Measurements from ENCODE around the gene DNAJB11. TPM values are rescaled to one million over a fixed set of nuclear protein-coding genes. Genes with fewer than 3 reads are reported as not detected.

DNAJB11 gene
- total RNA-seq, 1 donor from 2014 or later = 84.3 TPM

DNA sequence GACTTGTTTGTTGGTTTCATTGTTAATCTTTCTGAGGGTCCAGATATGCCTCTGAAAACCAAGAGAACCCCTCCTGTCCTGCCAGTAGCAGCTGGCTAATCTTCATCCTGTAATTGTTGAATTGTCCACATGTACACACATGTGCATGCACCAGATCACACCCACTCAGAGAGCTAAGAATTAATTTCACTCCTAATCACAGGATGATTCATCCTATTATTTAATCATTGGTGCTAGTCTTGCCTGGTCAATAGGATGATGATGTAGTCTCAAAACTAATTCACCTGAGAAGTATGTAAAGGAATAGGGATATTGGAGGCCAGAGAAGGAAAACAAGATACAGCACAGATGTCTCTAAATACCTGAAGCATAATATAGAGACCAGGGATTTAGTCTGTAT, 34.6 kb downstream of the DNAJB11 start:
- TF ChIP-seq EZH2 (IDR thresholded peaks at IDR 0.05; ENCODE audit: insufficient read depth, low read length) = no peak
- TF ChIP-seq, protein P1, sequence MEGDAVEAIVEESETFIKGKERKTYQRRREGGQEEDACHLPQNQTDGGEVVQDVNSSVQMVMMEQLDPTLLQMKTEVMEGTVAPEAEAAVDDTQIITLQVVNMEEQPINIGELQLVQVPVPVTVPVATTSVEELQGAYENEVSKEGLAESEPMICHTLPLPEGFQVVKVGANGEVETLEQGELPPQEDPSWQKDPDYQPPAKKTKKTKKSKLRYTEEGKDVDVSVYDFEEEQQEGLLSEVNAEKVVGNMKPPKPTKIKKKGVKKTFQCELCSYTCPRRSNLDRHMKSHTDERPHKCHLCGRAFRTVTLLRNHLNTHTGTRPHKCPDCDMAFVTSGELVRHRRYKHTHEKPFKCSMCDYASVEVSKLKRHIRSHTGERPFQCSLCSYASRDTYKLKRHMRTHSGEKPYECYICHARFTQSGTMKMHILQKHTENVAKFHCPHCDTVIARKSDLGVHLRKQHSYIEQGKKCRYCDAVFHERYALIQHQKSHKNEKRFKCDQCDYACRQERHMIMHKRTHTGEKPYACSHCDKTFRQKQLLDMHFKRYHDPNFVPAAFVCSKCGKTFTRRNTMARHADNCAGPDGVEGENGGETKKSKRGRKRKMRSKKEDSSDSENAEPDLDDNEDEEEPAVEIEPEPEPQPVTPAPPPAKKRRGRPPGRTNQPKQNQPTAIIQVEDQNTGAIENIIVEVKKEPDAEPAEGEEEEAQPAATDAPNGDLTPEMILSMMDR (IDR thresholded peaks at IDR 0.05; ENCODE audit: insufficient read depth, low read depth, low read length) = no peak
- Histone ChIP-seq H3K9me3 (ENCODE audit: insufficient read depth, low read depth, low read length) (no peaks in the 10 kb centered on the region), H3K79me2 (ENCODE audit: insufficient read depth, low read length) (no peaks in the 10 kb centered on the region), H3K9ac (ENCODE audit: low read length) (no peak overlapping the region), H3K27ac (ENCODE audit: low read depth, low read length) (no peak overlapping the region), H3K4me2 (ENCODE audit: low read length) (no peak overlapping the region), H4K20me1 (ENCODE audit: insufficient read depth, low read length) (no peaks in the 10 kb centered on the region), H3K4me3 (ENCODE audit: insufficient read depth, low read depth, low read length) (no peak overlapping the region), H3K36me3 (ENCODE audit: insufficient read depth, low read length) (no peaks in the 10 kb centered on the region), H3K4me1 (ENCODE audit: insufficient read depth, low read length) (no peaks in the 10 kb centered on the region), H2AFZ (ENCODE audit: low read depth, low read length) (no peak overlapping the region), H3K27me3 (ENCODE audit: insufficient read depth, low read length) (peaks cover 2% of the 10 kb centered on the region)
- Mint-ChIP-seq H3K27me3 (ENCODE audit: low read depth, unreplicated experiment) (peaks cover 12% of the 10 kb centered on the region), H3K36me3 (ENCODE audit: low read depth, unreplicated experiment) (no peaks in the 10 kb centered on the region), H3K4me1 (ENCODE audit: low read depth, unreplicated experiment) (no peaks in the 10 kb centered on the region), H3K27ac (ENCODE audit: unreplicated experiment) (no peak overlapping the region), H3K4me3 (ENCODE audit: unreplicated experiment) (no peak overlapping the region), H3K9me3 (ENCODE audit: unreplicated experiment) (no peaks in the 10 kb centered on the region)
- FAIRE-seq (no peak), DNase-seq (ENCODE audit: low read depth) (no peak)

DNA sequence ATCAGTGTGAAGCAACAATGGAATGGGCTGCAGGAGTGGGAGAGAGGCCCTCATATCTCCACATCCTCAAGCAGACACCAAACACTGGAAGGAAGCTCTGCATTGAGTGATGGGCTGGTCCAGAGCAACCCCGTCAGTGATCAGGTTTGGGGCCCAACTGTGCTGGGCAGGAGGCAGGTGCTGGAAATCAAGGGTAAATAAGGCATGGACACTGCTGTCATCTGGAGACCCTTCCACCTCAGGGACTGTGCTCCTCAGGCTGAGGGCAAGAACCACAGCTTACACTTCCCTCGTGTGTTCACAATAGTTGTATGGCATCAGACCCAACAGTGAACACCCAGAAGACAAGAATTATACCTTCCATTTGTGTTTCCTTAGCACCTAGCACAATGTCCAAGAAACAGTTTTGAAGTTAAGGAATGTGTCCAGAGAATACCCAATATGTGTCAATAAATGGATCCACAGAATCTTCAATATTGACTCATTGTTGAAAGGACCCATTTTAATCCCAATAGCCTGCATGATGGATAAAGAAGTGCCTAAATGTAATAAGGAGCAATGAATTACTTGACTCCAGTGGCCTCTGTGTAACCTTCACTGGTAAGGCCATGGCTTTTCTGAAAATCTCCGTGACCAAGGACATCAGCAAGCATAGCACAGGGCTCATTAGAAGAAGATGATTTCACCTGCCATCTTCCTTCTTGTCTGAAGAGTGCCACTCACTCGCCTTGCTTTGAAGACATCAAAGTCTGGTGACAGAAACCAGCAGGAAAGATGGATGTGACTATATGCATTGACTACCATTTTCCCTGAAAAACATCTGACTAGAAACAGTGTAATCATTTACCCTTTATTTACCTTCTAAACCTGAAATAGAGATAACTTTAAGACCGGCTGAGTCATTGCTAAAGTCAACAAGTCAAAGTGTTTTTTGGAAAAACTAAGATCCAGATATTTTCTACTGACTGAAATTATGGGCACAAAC, 35.3 kb downstream of the DNAJB11 start:
- Histone ChIP-seq H4K20me1 (ENCODE audit: insufficient read depth, low read length) (no peaks in the 10 kb centered on the region), H2AFZ (ENCODE audit: low read depth, low read length) (no peak overlapping the region), H3K9ac (ENCODE audit: low read length) (no peak overlapping the region), H3K4me1 (ENCODE audit: insufficient read depth, low read length) (no peaks in the 10 kb centered on the region), H3K27ac (ENCODE audit: low read depth, low read length) (no peak overlapping the region), H3K4me3 (ENCODE audit: insufficient read depth, low read depth, low read length) (no peak overlapping the region), H3K36me3 (ENCODE audit: insufficient read depth, low read length) (no peaks in the 10 kb centered on the region), H3K79me2 (ENCODE audit: insufficient read depth, low read length) (no peaks in the 10 kb centered on the region), H3K9me3 (ENCODE audit: insufficient read depth, low read depth, low read length) (no peaks in the 10 kb centered on the region), H3K4me2 (ENCODE audit: low read length) (no peak overlapping the region), H3K27me3 (ENCODE audit: insufficient read depth, low read length) (peaks cover 2% of the 10 kb centered on the region)
- H3K9me3 Mint-ChIP-seq (ENCODE audit: unreplicated experiment) = no peaks in the 10 kb centered on the region
- no peak overlapping the region for H3K4me3 Mint-ChIP-seq (ENCODE audit: unreplicated experiment)
- H3K27me3 Mint-ChIP-seq (ENCODE audit: low read depth, unreplicated experiment) = peaks cover 12% of the 10 kb centered on the region
- H3K4me1 Mint-ChIP-seq (ENCODE audit: low read depth, unreplicated experiment) = no peaks in the 10 kb centered on the region
- H3K36me3 Mint-ChIP-seq (ENCODE audit: low read depth, unreplicated experiment) = no peaks in the 10 kb centered on the region
- H3K27ac Mint-ChIP-seq (ENCODE audit: unreplicated experiment) = no peak overlapping the region
- DNase-seq (ENCODE audit: low read depth) (no peak), FAIRE-seq (no peak)
- TF ChIP-seq, protein P1 (IDR thresholded peaks at IDR 0.05; ENCODE audit: insufficient read depth, low read depth, low read length) = no peak
- TF ChIP-seq EZH2 (IDR thresholded peaks at IDR 0.05; ENCODE audit: insufficient read depth, low read length) = no peak

Measured in astrocyte (in vitro differentiated cells and primary cell).